K562 (cell line): Measurements from ENCODE around the gene VPREB3. TPM values are rescaled to one million over a fixed set of nuclear protein-coding genes. Genes with fewer than 3 reads are reported as not detected.

ENCODE experiments used
- CBX3 ChIP-seq, 2 experiments: IDR thresholded peaks; 1 replicate in 1 of 2; 2 replicates in 1 of 2; pipeline ENCODE4 v1.6.1; 2012; ENCODE audit warnings: inconsistent platforms in 2 of 2, low read length in 2 of 2, borderline replicate concordance in 1 of 2, control low read depth in 1 of 2
- FOXJ2 ChIP-seq: fragments of 200-800 bp; sonication (Bioruptor generic); IDR thresholded peaks from 2 replicates; pipeline ENCODE4 v1.6.1; 2016; ENCODE audit warnings: missing genetic modification characterization, missing compliant biosample characterization
- NBN ChIP-seq: fragments of 450-650 bp; IDR thresholded peaks from 2 replicates; pipeline ENCODE4 v1.6.1; 2016; ENCODE audit warnings: low read depth, mild to moderate bottlenecking
- SAFB2 ChIP-seq: fragments of 200-400 bp; formaldehyde crosslinking; IDR thresholded peaks from 2 replicates; pipeline ENCODE4 v1.6.1; 2018; ENCODE audit warnings: borderline replicate concordance, low read length, low read depth, moderate library complexity; ENCODE audit not compliant: severe bottlenecking
- ZFX ChIP-seq: sonication (generic); formaldehyde crosslinking; IDR thresholded peaks from 2 replicates; pipeline ENCODE4 v1.8.0; 2022; ENCODE audit warnings: mild to moderate bottlenecking, missing genetic modification reagents, moderate library complexity
- ZNF354B ChIP-seq: fragments of 250-450 bp; sonication (Bioruptor Pico); IDR thresholded peaks from 2 replicates; pipeline ENCODE4 v1.4.0; 2020
- polyA plus RNA-seq, 8 experiments: library from polyadenylated mRNA; depleted of rRNA in 4 of 8; stranded (reverse) in 5 of 8; unstranded in 3 of 8; fragments of >200 nt; fragmentation: Nextera tagmentation in 2 of 8; fragmentation: Illumina TruSeq in 1 of 8; extraction: Ambion mirVana in 2 of 8; extraction: Trizol in 1 of 8; gene quantifications; 2 replicates each; pipeline versions ENCODE4 v1.2.1 to v1.2.3, GENCODE V29; 2011 to 2014; ENCODE audit warnings: inconsistent platforms in 1 of 8, missing spikeins in 1 of 8
- total RNA-seq, 7 experiments: library from RNA; depleted of rRNA in 6 of 7; stranded (reverse); fragments of >200 nt in 6 of 7; fragmentation: Illumina TruSeq in 2 of 7; extraction: Trizol in 2 of 7; gene quantifications; 2 replicates each; pipeline versions ENCODE4 v1.2.1 to v1.2.3, GENCODE V29; 2011 to 2021; ENCODE audit warnings: low replicate concordance in 1 of 7
- TF ChIP-seq, protein P1 (sequence below): IDR thresholded peaks from 3 replicates; pipeline ENCODE4 v1.6.1; 2011; ENCODE audit warnings: borderline replicate concordance, mild to moderate bottlenecking, moderate library complexity; ENCODE audit not compliant: insufficient read length; ENCODE audit errors: extremely low read depth
- TF ChIP-seq, protein P2 (sequence below): fragments of 150-350 bp; IDR thresholded peaks from 2 replicates; pipeline ENCODE4 v1.6.1; 2014; ENCODE audit warnings: low read depth, mild to moderate bottlenecking, low read length, borderline replicate concordance

VPREB3 gene
- total and polyA plus RNA-seq, 9 of the 15 experiments (the other 6 are each of a cell fraction or from before 2014, with no cell fraction given) = 0.14 to 0.71 (median 0.20) TPM; not detected in 6

DNA sequence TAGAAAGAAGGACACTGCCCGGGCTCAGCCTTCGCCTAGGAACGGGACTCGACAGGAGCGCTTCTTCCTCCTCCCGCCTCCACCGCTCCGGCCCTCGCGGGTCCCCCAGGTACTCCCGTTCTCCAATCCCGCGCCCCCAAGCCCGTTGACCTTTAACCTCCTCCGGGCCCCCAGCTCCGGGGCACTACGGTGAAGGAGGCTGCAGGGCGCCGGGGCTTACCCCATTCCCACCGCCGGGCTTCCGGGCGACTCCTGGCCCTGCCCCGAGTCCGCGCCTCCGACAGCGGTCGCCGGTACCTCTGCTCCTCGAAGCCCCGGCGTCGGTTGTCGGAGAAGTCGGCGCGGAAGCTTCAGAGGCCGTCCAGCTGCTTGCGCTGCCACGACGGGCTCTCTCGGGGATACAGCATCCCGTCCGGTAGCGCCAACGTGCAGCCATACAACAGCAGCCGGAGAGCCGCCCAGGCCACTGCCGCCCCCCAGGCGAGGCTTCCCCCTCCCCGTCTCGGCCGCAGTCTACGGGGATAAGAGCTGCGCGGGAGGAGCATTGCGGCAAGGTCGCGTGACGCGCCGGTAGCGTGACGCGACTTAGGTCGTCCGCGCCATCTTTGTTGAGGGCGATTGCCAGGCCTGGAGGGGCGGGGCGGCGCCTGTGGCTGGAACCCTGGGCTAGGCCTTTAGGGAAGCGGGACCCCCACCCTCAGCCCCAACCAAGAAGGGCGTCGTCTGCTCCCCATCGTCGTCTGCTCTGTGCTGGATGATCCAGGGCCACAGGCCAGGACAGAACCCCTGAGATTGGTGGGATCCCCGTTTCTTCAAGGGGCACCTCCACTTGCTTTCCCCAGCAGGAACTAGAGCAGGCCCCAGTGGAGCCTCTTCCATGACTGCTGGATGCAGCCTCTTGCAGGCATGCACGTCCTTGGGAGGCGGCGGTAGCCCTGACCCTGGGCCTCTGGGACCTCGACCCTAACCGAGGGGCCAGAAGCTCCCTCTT lies 37.1 kb downstream of the VPREB3 start (continued):
- TF ChIP-seq SAFB2 (no peak), FOXJ2 (tag) (no peak), ZNF354B (CRISPR knock-in tag) (no peak), NBN (peak; percentile 37; the same call in 1 of the 2 replicates), ZFX (CRISPR knock-in tag) (peak; percentile 89), CBX3 (IDR thresholded peaks at IDR 0.05; ENCODE audit: borderline replicate concordance in 1 of 2, low read length in 2 of 2) (no peak)
- TF ChIP-seq, protein P1, sequence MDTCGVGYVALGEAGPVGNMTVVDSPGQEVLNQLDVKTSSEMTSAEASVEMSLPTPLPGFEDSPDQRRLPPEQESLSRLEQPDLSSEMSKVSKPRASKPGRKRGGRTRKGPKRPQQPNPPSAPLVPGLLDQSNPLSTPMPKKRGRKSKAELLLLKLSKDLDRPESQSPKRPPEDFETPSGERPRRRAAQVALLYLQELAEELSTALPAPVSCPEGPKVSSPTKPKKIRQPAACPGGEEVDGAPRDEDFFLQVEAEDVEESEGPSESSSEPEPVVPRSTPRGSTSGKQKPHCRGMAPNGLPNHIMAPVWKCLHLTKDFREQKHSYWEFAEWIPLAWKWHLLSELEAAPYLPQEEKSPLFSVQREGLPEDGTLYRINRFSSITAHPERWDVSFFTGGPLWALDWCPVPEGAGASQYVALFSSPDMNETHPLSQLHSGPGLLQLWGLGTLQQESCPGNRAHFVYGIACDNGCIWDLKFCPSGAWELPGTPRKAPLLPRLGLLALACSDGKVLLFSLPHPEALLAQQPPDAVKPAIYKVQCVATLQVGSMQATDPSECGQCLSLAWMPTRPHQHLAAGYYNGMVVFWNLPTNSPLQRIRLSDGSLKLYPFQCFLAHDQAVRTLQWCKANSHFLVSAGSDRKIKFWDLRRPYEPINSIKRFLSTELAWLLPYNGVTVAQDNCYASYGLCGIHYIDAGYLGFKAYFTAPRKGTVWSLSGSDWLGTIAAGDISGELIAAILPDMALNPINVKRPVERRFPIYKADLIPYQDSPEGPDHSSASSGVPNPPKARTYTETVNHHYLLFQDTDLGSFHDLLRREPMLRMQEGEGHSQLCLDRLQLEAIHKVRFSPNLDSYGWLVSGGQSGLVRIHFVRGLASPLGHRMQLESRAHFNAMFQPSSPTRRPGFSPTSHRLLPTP = no peak
- TF ChIP-seq, protein P2, sequence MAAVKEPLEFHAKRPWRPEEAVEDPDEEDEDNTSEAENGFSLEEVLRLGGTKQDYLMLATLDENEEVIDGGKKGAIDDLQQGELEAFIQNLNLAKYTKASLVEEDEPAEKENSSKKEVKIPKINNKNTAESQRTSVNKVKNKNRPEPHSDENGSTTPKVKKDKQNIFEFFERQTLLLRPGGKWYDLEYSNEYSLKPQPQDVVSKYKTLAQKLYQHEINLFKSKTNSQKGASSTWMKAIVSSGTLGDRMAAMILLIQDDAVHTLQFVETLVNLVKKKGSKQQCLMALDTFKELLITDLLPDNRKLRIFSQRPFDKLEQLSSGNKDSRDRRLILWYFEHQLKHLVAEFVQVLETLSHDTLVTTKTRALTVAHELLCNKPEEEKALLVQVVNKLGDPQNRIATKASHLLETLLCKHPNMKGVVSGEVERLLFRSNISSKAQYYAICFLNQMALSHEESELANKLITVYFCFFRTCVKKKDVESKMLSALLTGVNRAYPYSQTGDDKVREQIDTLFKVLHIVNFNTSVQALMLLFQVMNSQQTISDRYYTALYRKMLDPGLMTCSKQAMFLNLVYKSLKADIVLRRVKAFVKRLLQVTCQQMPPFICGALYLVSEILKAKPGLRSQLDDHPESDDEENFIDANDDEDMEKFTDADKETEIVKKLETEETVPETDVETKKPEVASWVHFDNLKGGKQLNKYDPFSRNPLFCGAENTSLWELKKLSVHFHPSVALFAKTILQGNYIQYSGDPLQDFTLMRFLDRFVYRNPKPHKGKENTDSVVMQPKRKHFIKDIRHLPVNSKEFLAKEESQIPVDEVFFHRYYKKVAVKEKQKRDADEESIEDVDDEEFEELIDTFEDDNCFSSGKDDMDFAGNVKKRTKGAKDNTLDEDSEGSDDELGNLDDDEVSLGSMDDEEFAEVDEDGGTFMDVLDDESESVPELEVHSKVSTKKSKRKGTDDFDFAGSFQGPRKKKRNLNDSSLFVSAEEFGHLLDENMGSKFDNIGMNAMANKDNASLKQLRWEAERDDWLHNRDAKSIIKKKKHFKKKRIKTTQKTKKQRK = no peak
